HG02759 (cell line): ENCODE results near the gene SNX33.

Source experiments
- ATAC-seq: cut with Tn5 transposase; IDR thresholded peaks from one replicate; pipeline ENCODE4 v1.9.1; 2021; ENCODE audit warnings: mild to moderate bottlenecking, moderate library complexity; ENCODE audit not compliant: unreplicated experiment

The SNX33 gene

DNA sequence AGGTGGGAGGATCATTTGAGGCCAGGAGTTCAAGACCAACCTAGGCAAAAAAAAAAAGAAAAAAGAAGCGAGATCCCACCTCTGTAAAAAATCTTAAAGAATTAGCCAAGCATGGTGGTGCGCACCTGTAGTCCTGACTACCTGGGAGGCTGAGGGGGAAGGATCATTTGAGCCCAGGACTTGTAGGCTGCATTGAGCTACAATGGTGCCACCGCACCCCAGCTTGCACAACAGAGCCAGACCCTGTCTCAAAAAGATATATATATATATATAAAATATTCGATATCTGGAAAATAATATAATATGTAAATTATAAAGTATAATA is 6.6 kb upstream of the SNX33 start:
- no peak for ATAC-seq

DNA sequence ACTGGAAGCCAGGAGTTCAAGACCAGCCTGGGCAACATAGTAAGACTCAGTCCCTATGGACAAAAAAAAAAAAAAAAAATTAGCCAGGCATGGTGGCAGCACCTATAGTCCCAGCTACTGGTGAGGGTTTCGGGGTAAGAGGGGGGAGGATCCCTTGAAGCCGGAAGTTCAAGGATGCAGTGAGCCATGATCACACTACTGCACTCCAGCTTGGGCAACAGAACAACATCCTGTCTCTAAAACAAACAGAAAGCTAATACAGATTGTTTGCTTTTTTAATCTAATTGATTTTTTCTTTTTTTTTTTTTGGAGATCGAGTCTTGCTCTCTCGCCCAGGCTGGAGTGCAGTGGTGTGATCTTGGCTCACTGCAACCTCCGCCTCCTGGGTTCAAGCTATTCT is 6.1 kb upstream of the SNX33 start:
- no peak for ATAC-seq

DNA sequence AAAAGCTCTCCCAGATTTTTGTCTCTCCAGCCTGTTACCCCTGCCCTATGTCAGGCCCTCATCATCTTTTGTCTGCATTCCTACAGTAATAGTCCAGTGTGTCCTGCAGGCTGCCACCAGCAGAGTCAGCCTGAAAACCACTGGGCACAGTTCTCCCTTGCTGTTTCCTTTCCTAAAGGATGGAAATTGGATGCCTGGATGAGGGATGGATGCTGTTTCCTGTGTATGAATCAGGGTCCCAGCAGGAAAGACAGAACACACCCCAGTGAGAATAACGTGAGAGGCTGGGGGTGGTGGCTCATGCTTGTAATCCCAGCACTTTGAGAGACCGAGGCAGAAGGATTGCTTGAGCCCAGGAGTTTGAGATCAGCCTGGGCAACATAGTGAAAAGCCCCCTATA is 3.3 kb upstream of the SNX33 start:
- no peak for ATAC-seq

DNA sequence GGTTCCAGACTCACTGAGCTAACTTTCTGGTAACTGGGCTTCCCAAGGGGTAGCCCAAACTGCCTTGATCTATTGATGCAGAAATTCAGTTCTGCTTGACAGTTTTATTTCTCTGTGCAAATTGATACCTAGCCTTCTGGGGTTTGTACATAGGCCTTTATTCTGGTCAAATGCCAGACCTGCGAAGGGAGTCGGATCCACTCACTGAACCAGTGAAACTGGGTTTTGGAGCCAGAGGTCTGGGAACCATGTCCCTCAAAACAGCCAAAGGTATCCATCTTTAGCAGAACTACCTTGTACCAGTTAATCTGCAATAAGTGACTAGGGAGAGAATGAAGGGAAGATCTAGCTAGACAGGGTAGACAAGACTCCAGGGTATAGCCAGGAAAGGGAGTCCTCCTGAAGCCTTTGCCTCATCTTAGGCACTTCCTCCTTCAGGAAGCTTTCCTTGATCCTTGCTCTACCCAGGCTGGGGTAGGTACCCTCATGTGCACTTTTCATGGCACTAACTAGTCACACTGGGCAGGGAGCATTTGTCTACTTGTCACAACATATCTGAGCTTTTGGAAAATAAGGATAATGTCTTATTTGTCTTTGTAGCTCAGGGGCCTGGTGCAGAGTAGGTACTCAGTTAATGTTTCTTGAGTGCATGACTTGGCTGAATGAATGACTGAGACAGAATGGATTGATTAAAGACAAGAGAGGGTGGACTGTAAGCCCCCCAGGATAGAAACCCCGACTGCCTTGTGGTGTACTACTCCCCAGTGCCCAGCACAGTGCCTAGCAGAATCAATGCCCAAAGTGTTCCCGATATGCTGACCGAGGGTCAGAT is 1.4 kb upstream of the SNX33 start:
- no peak for ATAC-seq

DNA sequence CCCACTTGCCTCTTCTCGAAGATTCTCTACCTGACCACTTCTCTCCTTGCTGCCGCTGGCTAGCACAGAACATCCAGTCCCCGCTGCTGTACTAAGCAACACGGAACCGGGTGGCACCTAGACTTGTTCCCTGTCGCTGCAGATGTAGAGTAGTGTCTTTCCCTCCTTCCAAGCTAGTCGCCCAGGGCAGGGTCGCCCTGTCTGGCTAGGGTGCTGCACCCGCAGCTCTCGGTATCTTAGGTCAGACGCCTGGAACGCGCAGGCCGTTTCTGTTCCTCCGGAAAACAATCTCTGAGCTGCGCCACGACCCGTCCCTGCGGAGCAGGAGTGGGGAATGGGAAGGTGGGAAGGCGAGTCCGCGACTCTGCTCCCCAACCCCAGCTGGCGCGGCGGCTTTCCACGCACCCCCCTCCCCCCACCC is 758 bp upstream of the SNX33 start:
- ATAC-seq: no peak

DNA sequence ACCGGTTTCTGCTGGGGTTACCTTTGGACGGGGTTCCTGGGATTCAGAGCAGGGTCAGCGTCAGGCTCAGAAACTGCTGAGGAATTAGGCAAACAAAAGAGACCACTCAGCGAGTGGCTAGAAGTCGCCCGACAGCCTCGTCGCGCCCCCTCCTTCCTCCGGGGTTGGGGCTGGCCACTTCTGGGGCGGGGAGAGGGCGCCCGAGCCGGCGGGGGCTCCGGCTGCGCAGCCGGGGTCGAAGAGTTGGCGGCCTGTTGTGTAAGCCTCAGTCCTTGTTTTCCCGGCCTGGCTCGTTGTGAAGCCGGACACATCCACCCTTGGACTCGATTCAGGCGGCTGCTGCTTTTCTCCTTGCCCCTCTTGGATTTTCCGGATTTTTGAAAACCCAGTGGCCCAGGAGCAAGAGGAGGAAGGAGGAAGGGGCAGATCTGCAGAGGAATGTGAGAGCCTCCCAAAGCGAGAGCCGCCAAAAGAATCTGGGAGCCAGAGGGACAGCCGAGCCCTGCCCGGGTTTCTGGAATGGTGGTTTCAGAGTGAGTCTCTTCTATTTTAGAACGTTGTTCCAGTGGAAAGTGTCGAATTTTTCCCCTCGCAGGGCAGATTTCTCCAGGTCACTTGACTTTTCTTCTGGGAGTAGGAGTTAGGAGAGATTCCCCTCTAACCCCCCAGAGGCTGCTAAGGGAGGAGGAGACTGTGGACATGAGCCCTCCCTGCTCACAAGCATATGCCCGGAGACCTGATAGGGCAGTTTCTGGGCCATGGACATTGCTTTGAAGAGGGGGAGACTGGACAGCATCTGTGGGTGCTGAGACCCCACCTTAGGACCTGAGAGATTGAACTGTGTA is 666 bp downstream of the SNX33 start:
- no peak for ATAC-seq

DNA sequence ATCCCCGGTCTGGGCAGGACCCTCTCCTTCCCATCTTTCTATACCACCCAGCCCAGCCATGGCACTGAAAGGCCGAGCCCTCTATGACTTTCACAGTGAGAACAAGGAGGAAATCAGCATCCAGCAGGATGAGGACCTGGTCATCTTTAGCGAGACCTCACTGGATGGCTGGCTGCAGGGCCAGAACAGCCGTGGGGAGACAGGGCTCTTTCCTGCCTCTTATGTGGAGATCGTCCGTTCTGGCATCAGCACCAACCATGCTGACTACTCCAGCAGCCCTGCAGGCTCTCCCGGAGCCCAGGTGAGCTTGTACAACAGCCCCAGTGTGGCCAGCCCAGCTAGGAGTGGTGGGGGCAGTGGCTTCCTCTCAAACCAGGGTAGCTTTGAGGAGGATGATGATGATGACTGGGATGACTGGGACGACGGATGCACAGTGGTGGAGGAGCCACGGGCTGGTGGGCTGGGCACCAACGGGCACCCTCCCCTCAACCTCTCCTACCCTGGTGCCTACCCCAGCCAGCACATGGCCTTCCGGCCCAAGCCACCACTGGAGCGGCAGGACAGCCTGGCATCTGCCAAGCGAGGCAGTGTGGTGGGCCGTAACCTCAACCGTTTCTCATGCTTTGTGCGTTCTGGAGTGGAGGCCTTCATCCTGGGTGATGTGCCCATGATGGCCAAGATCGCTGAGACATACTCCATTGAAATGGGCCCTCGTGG is 1.5 kb downstream of the SNX33 start:
- ATAC-seq: no peak

DNA sequence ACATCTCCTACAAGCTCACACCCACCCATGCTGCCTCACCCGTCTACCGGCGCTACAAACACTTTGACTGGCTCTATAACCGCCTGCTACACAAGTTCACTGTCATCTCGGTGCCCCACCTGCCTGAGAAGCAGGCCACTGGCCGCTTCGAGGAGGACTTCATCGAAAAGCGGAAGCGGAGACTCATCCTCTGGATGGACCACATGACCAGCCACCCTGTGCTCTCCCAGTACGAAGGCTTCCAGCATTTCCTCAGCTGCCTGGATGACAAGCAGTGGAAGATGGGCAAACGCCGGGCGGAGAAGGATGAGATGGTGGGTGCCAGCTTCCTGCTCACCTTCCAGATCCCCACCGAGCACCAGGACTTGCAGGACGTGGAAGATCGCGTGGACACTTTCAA is 2.1 kb downstream of the SNX33 start:
- ATAC-seq: no peak

DNA sequence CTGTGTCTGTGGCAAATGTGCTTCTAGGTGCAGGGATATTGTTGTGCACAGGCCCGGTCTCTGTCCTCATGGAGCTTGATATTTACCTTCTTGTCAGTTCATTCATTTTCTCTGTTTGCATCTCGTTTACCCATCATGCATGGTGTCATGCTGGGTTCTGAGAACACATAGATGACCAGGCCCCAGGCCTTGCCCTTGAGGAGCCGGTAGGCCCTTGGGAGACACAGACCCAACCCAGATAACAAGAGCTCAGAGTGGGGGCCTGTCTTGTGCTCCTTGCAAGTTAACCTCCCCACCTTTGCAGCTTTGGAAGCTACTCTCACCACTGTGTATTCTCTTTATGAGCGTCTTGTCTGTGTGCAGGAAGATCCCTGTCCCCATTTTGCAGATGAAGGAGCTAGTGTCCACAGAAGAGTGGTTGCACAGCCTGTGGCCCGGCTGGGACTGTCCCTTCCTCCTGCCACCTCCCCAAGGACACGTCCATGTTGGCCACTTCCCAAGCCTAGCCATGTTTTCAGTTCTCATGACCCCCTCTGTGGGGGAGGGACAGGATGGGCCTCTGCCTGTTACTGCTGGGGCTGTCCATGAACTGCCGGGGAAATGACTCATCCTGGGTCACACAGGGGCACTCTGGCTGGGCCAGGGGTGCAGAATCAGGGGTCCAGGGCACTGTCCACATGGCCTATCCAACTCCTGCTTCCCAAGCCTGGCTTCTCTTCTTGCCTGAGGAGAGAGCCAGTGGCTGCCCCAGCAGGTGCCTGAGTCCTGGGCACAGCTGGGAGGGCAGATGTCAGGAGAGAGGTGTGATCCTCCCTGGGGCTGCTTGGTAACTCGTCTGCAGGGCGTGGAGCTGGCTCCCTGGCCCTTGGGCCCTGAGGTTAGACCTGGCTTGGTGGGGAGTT is 3.4 kb downstream of the SNX33 start:
- ATAC-seq: no peak

DNA sequence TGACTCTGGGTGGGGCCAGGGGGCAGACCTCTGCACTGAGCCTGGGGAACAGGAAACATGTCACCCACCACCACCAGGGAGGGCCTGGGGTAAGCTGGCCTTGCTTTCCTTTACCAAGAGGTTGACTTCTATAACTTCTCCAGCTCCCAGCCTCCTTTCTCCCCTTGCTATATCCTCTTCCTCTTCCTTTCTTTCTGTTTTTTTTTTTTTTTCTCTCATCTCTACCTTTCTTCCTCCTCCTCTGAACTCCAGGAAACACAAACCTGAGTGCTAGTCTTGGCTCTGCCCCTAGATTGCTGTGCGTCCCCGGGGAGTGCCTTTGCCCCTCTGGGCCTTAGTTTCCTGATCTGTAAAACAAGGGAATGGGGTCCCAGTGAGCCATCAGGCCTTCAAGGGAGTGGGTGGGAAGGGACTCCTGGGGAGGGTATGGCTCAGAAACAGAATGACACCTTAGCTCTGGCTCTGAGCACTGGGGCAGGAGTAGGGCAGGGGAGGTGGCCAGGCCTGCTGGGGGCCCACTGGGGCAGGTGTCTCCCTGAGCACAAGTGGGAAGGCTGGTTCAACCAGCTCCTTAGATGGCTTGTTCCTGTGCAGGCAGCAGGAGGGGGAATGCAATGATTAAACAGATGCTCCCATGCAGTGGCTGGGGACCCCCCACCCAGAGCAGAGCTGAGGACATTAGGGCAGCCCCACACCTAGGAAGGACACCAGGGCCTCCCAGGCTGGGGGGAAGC is 4.3 kb downstream of the SNX33 start:
- no peak for ATAC-seq

DNA sequence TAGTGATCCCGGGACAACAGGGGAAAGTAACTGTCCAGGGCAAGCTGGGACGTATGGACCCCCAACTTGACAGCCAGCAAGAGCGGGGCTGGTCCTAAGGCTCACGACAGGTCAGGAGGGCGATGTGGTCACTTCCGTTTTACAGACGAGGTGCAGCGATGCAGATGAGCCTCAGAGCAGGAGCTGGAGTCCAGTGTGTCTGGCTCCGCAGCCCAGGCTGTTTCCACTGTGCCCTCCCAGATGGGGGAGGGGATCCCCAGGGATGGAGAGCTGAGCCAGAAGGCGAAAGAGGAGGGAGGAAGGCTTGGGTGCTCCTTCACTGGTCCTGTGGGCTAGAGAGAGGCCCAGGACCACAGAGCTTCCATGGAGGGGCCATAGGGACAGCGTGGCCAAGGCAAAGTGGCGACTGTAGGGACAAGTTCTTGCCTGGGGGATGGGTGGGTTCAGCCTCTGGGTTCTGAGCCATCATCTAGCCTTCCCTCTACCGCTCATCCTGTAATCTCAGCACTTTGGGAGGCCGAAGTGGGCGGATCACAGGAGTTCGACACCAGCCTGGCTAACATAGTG is 5.7 kb downstream of the SNX33 start:
- no peak for ATAC-seq

DNA sequence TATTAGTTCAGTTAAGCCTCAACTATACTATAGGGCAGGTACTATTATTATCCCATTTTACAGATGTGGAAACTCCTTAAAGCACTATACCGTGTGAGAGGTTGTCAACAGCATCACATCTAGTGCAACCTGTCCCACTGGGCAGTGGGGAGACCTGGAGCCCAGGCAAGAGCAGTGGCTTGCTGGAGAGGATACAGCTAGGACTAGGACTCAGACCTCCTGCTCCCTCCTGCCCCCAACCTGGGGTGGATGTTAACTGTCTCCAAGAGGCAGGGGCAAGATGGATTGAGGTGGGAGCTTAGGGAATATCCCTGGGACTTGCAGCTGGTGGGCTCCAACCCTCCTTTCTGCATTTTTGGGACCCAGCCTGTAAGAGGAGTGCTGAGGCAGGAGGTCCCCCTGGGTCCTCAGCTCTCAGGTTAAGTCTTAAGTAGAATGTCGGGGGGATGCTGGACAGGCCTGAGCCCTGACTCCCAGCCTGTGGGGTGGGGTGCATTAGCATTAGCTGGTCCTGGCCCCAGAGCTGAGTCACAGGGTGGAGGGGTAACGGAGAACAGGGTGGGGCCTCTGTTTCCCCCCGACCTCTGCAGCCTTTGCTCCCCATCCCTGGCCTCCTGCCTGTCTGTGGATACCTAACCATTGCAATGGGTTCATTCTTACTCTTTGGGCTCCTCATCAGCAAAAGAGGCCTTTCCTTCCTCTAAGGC is 6.6 kb downstream of the SNX33 start:
- ATAC-seq: no peak

DNA sequence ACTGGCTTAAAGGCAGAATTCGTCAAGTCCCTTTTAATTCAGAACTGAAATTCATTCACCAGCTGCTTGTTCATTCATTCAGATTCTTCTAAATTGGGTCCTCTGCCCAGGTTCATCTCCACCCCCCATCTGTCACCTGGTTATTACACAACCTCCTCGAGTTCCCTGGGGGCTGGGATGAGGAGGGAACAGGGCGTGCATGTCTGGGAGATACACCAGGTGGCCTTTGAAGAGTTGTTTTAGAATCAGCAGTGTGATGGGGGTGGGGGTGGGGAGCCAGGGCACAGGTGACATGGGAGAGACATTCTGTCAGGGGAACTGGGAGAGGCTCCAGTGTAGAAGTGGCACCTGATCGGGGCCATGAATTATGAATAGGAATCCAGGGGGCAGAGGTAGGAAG is 8.2 kb downstream of the SNX33 start:
- ATAC-seq: no peak

DNA sequence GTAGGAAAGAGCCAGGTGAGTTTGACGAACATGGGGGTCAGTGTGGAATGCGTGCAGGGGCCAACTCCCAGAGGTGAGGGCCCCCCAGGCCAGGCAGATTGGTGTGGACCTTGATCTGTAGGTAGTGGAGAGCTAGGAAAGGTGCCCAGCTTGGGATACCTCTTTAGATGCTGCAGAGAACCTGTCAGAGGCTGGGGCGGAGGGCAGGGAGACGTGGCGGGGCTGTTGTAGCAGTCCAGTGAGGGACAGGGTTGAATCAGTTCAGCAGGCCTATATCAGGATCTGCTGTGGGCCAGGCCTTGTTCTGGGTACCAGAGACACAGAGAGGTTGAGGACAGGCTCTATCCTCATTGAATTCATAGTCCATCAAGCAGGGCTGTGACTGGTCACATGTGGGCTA is 8.6 kb downstream of the SNX33 start:
- no peak for ATAC-seq

DNA sequence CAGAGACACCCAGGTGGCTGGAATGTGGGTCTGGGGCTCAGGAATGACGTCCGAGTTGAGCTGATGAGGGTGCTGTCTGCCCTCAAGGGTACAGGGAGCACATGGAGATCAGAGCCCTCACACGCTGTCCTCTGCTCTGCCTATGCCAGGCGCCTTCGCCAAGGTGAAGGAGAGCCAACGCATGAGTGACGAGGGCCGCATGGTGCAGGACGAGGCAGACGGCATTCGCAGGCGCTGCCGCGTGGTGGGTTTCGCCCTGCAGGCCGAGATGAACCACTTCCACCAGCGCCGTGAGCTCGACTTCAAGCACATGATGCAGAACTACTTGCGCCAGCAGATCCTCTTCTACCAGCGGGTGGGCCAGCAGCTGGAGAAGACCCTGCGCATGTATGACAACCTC is 9.1 kb downstream of the SNX33 start:
- ATAC-seq: no peak

DNA sequence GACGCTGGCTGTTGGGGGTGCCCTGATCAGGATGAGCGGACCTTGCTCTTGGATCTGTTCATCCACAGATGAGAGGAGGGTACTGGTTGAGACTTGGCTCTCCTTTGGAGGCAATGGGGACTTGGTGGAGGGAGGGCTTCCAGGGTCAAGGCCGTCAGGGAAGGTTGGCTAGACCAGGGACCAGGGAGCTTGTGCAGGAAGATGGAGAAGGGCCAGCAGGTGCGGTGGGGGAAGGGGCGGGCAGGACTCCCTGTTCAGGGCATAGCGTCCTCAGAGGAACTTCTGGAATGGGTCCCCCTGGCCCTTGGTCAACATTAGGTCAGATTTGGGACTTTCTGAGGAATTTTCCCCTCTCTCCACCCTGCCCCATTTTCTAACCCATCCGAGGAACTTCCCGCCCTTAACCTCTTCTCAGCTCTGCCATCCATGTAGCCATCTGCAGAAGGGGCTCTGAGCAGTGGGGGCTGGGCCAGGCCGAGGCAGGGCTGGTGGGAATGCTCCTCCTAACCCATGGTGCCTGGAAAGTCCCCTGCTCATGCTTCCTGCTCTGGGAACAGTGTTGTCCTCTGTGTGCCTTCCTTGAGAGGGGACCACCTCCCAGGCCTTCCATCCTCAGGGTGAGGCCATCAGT is 11.5 kb downstream of the SNX33 start:
- no peak for ATAC-seq

DNA sequence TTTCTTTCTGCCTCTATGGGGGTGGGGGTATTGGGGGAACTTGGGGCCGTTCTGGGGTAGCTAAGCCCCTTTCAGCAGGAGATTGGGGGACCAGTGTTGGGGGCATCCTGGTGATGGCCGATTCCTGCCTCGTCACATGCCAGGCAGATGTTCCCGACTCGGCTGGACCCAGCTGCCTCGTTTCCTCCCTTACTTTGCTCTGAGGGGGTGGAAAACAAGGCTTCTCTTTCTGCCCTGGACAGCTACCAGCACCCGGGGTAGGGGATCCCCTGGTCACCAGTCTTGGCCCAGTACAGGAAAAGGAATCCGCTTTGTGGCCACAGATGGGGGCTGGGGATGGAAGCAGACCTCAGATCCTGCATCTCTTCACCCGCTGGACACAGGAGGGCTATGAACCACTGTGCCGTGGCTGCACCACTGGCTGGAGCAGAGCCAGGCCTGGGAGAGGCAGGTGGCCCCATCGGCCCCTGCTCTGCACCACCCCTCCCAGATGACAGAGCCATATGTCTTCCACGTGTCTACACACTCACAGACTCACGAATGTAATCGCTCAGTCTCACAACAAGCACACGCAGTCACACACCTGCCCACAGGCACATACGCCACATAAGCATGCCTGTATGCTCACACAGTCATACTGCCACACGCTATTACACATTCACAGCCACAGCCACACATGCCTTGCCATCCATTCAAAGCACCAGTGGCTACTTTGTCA is 12.4 kb downstream of the SNX33 start:
- ATAC-seq: no peak
